Gastrocnemius medialis (tissue), 4 donors: Measurements from ENCODE around the gene CERK.

ENCODE experiments used
- POLR2A ChIP-seq, 2 donors: fragments of 450-650 bp; IDR thresholded peaks; one replicate each; pipeline ENCODE4 v1.6.1; 2017; ENCODE audit warnings: antibody characterized with exemption in 2 of 2, mild to moderate bottlenecking in 2 of 2, moderate library complexity in 2 of 2
- TF ChIP-seq, protein P1 (sequence below), 5 experiments: fragments of 450-650 bp in 3 of 5; fragments of 200-600 bp in 2 of 5; sonication (generic) in 2 of 5; IDR thresholded peaks in 4 of 5; conservative IDR thresholded peaks in 1 of 5; 1 replicate in 4 of 5; 2 replicates in 1 of 5; pipeline ENCODE4 v1.5.1; 2016 to 2019; ENCODE audit warnings: antibody characterized with exemption in 5 of 5, mild to moderate bottlenecking in 3 of 5, moderate library complexity in 3 of 5

DNA sequence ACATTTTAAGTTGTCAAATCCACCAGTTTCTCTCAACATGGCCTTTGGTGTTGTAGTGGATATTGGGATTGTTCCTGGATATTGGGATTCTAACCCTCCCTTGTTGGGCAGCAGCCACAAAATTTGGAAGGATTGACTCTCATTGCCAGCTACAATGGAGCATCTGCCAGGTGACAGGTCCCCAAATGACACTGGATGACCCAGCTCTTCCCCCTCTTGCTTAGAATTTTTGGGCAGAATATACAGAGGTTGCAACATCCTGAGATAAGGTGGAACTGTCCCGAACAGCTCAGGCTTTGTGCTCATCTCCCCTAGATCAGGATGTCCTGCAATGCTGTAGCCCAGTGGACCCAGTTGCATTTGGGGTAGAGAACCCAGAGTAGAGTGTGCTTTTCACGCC, 19.1 kb upstream of the CERK start:
- TF ChIP-seq, protein P1, sequence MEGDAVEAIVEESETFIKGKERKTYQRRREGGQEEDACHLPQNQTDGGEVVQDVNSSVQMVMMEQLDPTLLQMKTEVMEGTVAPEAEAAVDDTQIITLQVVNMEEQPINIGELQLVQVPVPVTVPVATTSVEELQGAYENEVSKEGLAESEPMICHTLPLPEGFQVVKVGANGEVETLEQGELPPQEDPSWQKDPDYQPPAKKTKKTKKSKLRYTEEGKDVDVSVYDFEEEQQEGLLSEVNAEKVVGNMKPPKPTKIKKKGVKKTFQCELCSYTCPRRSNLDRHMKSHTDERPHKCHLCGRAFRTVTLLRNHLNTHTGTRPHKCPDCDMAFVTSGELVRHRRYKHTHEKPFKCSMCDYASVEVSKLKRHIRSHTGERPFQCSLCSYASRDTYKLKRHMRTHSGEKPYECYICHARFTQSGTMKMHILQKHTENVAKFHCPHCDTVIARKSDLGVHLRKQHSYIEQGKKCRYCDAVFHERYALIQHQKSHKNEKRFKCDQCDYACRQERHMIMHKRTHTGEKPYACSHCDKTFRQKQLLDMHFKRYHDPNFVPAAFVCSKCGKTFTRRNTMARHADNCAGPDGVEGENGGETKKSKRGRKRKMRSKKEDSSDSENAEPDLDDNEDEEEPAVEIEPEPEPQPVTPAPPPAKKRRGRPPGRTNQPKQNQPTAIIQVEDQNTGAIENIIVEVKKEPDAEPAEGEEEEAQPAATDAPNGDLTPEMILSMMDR (IDR thresholded peaks at IDR 0.05 in 4 of 5, conservative IDR thresholded peaks at IDR 0.05 in 1 of 5) = no peak
- TF ChIP-seq POLR2A (IDR thresholded peaks at IDR 0.05) = no peak
